Activated B cell treated with CpG ODN at 0.5 μM for 24 hours (primary cell): ENCODE results near the gene STK38L. TPM values are rescaled to one million over a fixed set of nuclear protein-coding genes. Genes with fewer than 3 reads are reported as not detected.

ENCODE experiments used
- ATAC-seq: fragments of 200-7000 bp; cut with Tn5 transposase; one replicate; pipeline ENCODE4 v1.10.0; 2021; ENCODE audit warnings: low read depth, mild to moderate bottlenecking, moderate library complexity
- CTCF ChIA-PET: fragments of 350-600 bp; sonication (Branson Sonifier 250); formaldehyde crosslinking; loops from one replicate; lab custom pipeline; 2021; ENCODE audit warnings: antibody characterized with exemption; lab: Charles Lee
- POLR2A ChIA-PET: fragments of 350-600 bp; sonication (Branson Sonifier 250); formaldehyde crosslinking; loops from one replicate; lab custom pipeline; 2021; ENCODE audit warnings: antibody characterized with exemption; lab: Charles Lee
- DNase-seq: peaks from one replicate; pipeline ENCODE4 v3.0.0; 2022
- H3K27ac Mint-ChIP-seq: one replicate; pipeline ENCODE4 v1.8.0; 2020; ENCODE audit warnings: mixed read lengths
- H3K27me3 Mint-ChIP-seq: one replicate; pipeline ENCODE4 v1.8.0; 2021; ENCODE audit warnings: mixed read lengths
- H3K36me3 Mint-ChIP-seq: one replicate; pipeline ENCODE4 v1.8.0; 2021; ENCODE audit warnings: low read depth, mixed read lengths
- H3K4me1 Mint-ChIP-seq: one replicate; pipeline ENCODE4 v1.8.0; 2021; ENCODE audit warnings: mixed read lengths
- H3K4me3 Mint-ChIP-seq: one replicate; pipeline ENCODE4 v1.8.0; 2020; ENCODE audit warnings: mild to moderate bottlenecking, mixed read lengths
- H3K9me3 Mint-ChIP-seq: one replicate; pipeline ENCODE4 v1.8.0; 2020; ENCODE audit warnings: mixed read lengths
- CTCF ChIP-seq: fragments of 200-600 bp; IDR thresholded peaks from one replicate; pipeline ENCODE4 v1.8.0; 2022; ENCODE audit warnings: antibody characterized with exemption, mild to moderate bottlenecking
- intact Hi-C: fragments of 100-400 bp; cut with micrococcal nuclease; formaldehyde crosslinking; loops from one replicate; pipeline ENCODE4 v1.15.1; 2024
- total RNA-seq: library from RNA; stranded (reverse); gene quantifications from 2 replicates; pipeline ENCODE4 v1.2.3, GENCODE V29; 2022

The STK38L gene
- total RNA-seq, 1 donor from 2014 or later = 26.3 TPM

DNA sequence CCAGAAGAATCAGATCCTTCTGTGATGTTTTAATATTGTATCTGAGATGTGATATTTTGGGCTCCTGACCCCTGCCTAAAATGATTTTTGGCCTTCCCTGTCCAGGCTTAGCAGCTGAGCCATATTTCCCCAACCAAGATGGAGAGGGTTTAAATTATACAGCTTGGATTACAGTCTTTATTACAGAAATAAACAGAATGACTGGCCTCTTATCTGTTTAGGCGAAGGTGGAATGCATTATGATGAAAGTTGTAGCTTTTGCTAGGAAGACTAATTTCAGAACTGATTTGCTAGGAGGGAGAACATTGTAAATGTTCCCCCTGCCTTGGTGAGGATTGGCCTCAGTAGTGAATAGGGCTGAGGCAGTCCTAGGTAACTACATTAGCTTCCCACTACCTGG lies 111.9 kb downstream of the STK38L start:
- H3K27ac Mint-ChIP-seq = no peak overlapping the region
- no peaks in the 10 kb centered on the region for H3K36me3 Mint-ChIP-seq
- H3K4me1 Mint-ChIP-seq = no peaks in the 10 kb centered on the region
- ATAC-seq = no peak
- DNase-seq = no peak
- intact Hi-C loops = no loop called here
- ChIA-PET CTCF (no interaction called here), POLR2A (no interaction called here)
- H3K27me3 Mint-ChIP-seq = no peaks in the 10 kb centered on the region
- H3K9me3 Mint-ChIP-seq = no peaks in the 10 kb centered on the region
- no peak for TF ChIP-seq CTCF
- H3K4me3 Mint-ChIP-seq = no peak overlapping the region

DNA sequence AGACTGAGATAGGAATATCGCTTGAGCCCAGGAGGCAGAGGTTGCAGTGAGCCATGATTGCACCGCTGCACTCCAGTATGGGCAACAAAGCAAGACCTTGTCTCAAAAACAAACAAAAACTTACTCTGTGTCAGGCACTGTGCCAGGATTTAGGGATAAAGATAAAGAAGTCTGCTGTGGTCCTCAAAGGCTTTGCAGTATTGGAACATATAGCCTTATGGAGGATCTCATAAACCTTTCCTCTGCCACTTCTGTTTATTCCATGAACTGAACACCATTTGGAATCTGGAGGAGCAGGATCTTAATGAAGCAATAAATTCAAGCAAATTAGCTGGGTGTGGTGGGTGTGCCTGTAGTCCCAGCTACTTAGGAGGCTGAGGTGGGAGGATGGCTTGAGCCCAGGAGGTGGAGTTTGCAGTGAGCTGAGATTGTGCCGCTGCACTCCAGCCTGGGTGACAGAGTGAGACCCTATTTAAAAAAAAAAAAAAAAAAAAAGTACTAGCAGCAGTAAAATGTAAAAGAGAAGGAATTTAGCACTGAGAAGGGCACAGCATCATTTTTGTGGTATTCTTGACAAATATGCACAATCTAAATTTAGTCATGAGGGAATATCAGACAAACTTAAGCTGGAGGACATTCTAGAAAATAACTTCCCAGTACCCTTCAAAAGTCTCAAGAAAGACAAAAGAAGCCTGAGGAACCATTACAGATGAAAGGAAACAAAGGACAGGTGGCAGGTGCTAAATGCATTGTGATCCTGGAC lies 115.7 kb downstream of the STK38L start:
- H3K27me3 Mint-ChIP-seq = no peaks in the 10 kb centered on the region
- ChIA-PET CTCF (no interaction called here), POLR2A (no interaction called here)
- no peak for DNase-seq
- no peak for TF ChIP-seq CTCF
- H3K36me3 Mint-ChIP-seq = no peaks in the 10 kb centered on the region
- no peak for ATAC-seq
- no peak overlapping the region for H3K4me3 Mint-ChIP-seq
- H3K27ac Mint-ChIP-seq = no peak overlapping the region
- H3K4me1 Mint-ChIP-seq = no peaks in the 10 kb centered on the region
- H3K9me3 Mint-ChIP-seq = no peaks in the 10 kb centered on the region
- intact Hi-C loops = no loop called here

DNA sequence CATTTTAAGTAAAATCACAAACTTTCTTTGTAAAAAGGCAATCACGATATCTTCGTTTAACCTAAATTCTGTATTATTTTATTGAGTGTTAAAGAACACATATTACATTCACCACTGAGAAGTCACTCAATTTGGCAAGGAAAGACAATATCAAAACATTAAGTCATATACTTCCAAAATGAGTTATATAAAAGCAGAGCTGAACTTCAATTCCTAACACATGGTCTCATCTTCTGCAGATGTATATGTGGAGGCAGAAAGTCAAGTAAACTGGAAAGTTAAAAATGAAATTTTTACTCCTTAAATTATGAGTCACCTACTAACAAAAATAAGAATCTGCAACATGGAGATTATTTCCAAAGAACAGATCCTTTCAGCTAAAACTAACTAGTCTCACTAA lies 117.3 kb downstream of the STK38L start:
- no peak for ATAC-seq
- H3K9me3 Mint-ChIP-seq = no peaks in the 10 kb centered on the region
- CTCF ChIA-PET = no interaction called here
- no peaks in the 10 kb centered on the region for H3K4me1 Mint-ChIP-seq
- no peak for TF ChIP-seq CTCF
- POLR2A ChIA-PET = interaction anchor here (0.5 kb wide), 1 partner anchor 10 kb away, joined by 5 read pairs; no protein-coding TSS in a partner anchor
- no peaks in the 10 kb centered on the region for H3K36me3 Mint-ChIP-seq
- no peak for DNase-seq
- intact Hi-C loops = no loop called here
- H3K27ac Mint-ChIP-seq = no peak overlapping the region
- H3K4me3 Mint-ChIP-seq = no peak overlapping the region
- no peaks in the 10 kb centered on the region for H3K27me3 Mint-ChIP-seq

- ChIA-PET CTCF (interaction anchor here (1.0 kb wide), 1 partner anchor 18 kb away, joined by 3 read pairs; no protein-coding TSS in a partner anchor), POLR2A (no interaction called here)
- no peak overlapping the region for H3K27ac Mint-ChIP-seq
- ATAC-seq (no peak), DNase-seq (no peak)
- H3K27me3 Mint-ChIP-seq = no peaks in the 10 kb centered on the region
- H3K9me3 Mint-ChIP-seq = no peaks in the 10 kb centered on the region
- no peak for TF ChIP-seq CTCF
- no peak overlapping the region for H3K4me3 Mint-ChIP-seq
- H3K36me3 Mint-ChIP-seq = no peaks in the 10 kb centered on the region
- intact Hi-C loops = no loop called here
- H3K4me1 Mint-ChIP-seq = no peaks in the 10 kb centered on the region
Observed at GRCh38 chr12:27366621-27367020, 122.5 kb downstream of the STK38L start.

DNA sequence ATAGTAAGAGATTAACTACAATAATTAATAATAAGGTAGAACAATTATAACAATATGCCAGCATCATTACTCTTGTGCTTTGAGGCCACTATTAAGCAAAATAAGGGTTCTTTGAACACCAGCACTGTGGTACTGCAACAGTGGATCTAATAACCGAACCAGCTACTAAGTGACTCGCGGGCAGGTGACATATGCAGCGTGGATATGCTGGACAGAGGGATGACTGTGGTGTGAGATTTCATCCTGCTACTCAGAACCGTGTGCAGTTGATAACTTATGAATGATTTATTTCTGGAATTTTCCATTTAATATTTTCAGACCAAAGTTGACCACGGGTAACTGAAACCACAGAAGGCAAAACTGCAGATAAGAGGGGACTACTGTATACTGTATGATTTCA lies 123.0 kb downstream of the STK38L start:
- Mint-ChIP-seq H3K27ac (no peak overlapping the region), H3K4me1 (no peaks in the 10 kb centered on the region), H3K36me3 (no peaks in the 10 kb centered on the region), H3K27me3 (no peaks in the 10 kb centered on the region), H3K4me3 (no peak overlapping the region), H3K9me3 (no peaks in the 10 kb centered on the region)
- POLR2A ChIA-PET = no interaction called here
- ATAC-seq (no peak), DNase-seq (no peak)
- intact Hi-C loops = no loop called here
- CTCF ChIA-PET = no interaction called here
- no peak for TF ChIP-seq CTCF

Other genes with a start within 250 kb of the STK38L start
- gene TM7SF3, start 229.9 kb upstream of the STK38L start, total RNA-seq = 20.7 and 30.5 TPM in 2 replicates
- gene MED21, start 221.7 kb upstream of the STK38L start, total RNA-seq = 48.1 and 50.1 TPM in 2 replicates
- gene C12orf71, start 161.7 kb upstream of the STK38L start, total RNA-seq = not detected in 2 replicates
- 4.2 and 5.4 TPM in 2 replicates for gene BMAL2, start 88.5 kb downstream of the STK38L start, total RNA-seq
- gene SMCO2, start 202.4 kb downstream of the STK38L start, total RNA-seq = not detected in 2 replicates